ENCODE data around the gene C19orf85.
A peak's percentile ranks its signal among the peaks of the same experiment; 100 is the strongest.
"Not testable (repeated sequence)": the region's sequence is repeated elsewhere in the genome, so short reads cannot be mapped to it uniquely, and the experiment has no call there.

Gene C19orf85

DNA sequence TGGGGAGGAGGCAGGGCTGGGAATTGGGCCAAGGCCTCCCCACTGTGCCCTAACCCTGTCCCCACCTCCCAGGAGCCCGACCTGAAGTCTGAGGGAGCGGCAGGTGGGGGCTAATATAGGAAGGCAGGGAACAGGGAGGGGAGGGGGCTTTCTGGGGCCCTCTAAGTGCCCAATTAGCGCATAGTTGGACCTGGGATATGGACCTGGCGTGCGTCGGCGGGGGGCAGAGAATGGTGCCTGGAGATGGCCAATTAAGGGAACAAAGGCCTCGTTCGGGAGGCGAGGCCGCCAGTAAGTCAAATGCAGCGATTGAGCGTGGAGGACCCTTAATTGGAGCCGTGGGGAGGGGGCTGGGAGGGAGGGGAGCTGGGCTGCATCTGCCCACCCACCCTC, at the start of gene C19orf85:
Gene C19orf85 (minus strand): TSS at position 90 of the 393 bp plus-strand sequence. CDS start 197 bp downstream, outside the sequence.
- peaks cover 17% of the 10 kb centered on the region for H3K4me1 ChIP-seq (ENCODE audit: insufficient read depth, low read length)
- H3K36me3 ChIP-seq (ENCODE audit: insufficient read depth, low read length): no peaks in the 10 kb centered on the region
- H3K9me3 ChIP-seq (ENCODE audit: control insufficient read depth, insufficient read depth, low read length): no peaks in the 10 kb centered on the region
- H3K9ac ChIP-seq (ENCODE audit: low read depth, low read length): peak within 1 kb of the TSS; percentile 47; the same call in 1 of the 2 replicates

DNA sequence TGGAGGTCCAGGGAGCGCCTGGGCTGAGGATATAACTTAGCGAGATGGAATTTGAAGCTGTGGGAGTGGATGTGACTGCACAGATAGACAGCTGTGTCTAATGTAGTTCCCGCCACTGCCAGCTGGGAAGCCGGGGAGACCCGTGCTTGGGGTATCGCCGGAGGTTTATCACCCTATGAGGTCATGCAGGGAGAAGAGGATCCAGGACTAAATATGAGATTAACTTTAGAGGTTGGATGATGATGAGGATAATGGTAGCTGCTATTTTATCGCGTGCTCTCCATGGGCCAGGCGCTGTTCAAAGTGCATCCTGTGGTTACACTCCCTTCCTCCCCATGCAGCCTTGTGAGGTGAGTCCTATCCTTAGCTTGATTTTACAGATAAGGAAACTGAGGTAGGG, 43.6 kb upstream of the C19orf85 start:
- H3K9ac ChIP-seq (ENCODE audit: low read depth, low read length): no peak overlapping the region
- H3K36me3 ChIP-seq (ENCODE audit: insufficient read depth, low read length): no peaks in the 10 kb centered on the region
- H3K4me1 ChIP-seq (ENCODE audit: insufficient read depth, low read length): no peaks in the 10 kb centered on the region
- peaks cover 4% of the 10 kb centered on the region; the same call in 1 of the 2 replicates for H3K9me3 ChIP-seq (ENCODE audit: control insufficient read depth, insufficient read depth, low read length)

DNA sequence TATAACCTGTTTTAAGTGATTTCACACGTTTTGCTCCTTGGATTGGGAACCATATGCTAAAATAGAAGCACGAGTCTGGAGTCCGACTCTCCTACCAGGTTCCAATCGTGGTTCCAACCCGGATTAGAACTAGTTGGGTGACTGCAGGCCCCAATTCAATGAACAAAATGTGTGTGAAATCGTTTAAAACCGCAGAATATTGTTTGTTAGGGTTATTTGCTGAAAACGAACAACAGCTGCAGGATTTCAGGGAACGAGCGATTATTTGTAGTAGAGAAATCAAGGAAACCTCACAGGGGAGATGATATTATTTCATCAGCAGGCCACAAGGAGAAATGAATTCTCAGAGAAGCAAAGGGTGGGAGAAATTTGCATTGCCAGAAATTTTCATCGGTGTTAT, 40.4 kb upstream of the C19orf85 start:
- Histone ChIP-seq H3K4me1 (ENCODE audit: insufficient read depth, low read length) (no peaks in the 10 kb centered on the region), H3K36me3 (ENCODE audit: insufficient read depth, low read length) (no peaks in the 10 kb centered on the region), H3K9ac (ENCODE audit: low read depth, low read length) (no peak overlapping the region)

DNA sequence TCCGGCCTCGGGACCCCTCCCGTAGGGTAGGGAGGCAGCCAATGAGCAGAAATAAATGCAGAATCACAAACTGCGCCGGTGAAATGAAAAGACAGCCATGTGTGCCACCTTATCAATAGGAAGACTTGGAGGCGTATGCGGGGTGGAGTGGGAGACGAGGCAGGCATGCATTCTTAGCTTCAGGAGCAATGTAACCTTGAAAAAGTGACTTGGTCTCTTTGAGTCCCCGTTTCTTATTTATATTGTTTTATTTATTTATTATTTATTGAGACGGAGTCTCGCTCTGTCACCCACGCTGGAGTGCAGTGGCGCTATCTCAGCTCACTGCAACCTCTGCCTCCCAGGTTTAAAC, 39.7 kb upstream of the C19orf85 start:
- no peaks in the 10 kb centered on the region for H3K4me1 ChIP-seq (ENCODE audit: insufficient read depth, low read length)
- peaks cover 5% of the 10 kb centered on the region; the same call in 1 of the 2 replicates for H3K9me3 ChIP-seq (ENCODE audit: control insufficient read depth, insufficient read depth, low read length)
- no peak overlapping the region for H3K9ac ChIP-seq (ENCODE audit: low read depth, low read length)
- H3K36me3 ChIP-seq (ENCODE audit: insufficient read depth, low read length): no peaks in the 10 kb centered on the region

More for the DNA sequence above, 40.4 kb upstream of the C19orf85 start:
- peaks cover 5% of the 10 kb centered on the region; the same call in 1 of the 2 replicates for H3K9me3 ChIP-seq (ENCODE audit: control insufficient read depth, insufficient read depth, low read length)

DNA sequence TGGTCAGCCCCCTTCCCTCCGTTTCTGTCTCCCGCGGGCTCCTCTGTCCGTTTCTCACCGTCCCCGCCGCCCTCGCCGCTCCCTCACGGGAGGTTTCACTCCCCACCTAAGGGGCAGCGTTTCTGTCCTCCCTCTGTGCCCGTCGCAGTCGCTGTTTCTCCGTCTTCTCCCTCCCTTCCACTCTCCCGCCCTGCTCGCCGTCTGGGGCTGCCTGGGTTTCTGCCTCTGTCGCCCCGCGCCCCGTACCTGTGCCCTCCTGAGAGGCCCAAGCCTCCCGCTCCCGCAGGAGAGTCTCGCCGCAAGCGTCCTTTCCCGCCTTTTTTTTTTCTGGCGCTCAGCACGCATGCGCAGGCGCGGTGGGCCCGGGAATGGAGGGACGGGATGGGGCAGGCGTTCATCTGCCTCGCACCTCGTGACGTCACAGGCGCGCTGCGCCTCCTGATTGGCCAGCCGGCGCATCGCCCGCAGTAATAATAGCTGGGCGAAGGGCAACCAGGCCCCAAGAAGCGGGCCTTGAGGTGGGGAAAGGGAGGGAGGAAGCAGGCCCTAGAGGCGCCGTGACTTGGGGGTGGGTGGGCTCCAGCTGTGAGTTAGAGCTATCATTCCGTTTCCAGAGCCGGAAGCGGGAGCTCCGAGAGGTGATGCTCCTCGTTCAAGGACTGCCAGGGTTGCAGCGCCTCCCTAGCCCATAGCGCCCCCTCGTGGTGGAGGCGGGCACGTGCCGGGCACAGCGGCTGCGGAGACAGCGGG, 39.1 kb upstream of the C19orf85 start:
- peak overlapping the region; percentile 20; the same call in 1 of the 2 replicates for H3K9ac ChIP-seq (ENCODE audit: low read depth, low read length)
- H3K36me3 ChIP-seq (ENCODE audit: insufficient read depth, low read length): no peaks in the 10 kb centered on the region

DNA sequence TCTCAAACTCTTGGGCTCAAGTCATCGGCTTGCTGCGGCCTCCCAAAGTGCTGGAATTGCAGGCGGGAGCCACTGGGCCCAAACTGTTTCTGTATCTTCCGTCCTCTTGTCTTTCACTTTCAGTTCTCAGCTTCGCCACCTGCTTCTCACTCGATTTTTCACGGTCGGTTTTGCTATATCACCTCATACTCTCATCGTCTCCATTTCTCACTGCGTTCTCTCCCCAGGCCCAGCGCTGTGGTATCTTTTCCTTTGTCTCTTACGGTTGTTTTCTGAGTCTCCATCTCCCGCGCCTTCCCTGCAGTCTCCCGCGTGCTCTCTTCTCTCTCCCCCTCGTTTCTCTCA, 38.6 kb upstream of the C19orf85 start:
- Histone ChIP-seq H3K36me3 (ENCODE audit: insufficient read depth, low read length) (no peaks in the 10 kb centered on the region), H3K9me3 (ENCODE audit: control insufficient read depth, insufficient read depth, low read length) (peaks cover 5% of the 10 kb centered on the region; the same call in 1 of the 2 replicates), H3K9ac (ENCODE audit: low read depth, low read length) (no peak overlapping the region), H3K4me1 (ENCODE audit: insufficient read depth, low read length) (no peaks in the 10 kb centered on the region)

More for the DNA sequence above, 39.1 kb upstream of the C19orf85 start:
- Histone ChIP-seq H3K4me1 (ENCODE audit: insufficient read depth, low read length) (no peaks in the 10 kb centered on the region), H3K9me3 (ENCODE audit: control insufficient read depth, insufficient read depth, low read length) (peaks cover 5% of the 10 kb centered on the region; the same call in 1 of the 2 replicates)

DNA sequence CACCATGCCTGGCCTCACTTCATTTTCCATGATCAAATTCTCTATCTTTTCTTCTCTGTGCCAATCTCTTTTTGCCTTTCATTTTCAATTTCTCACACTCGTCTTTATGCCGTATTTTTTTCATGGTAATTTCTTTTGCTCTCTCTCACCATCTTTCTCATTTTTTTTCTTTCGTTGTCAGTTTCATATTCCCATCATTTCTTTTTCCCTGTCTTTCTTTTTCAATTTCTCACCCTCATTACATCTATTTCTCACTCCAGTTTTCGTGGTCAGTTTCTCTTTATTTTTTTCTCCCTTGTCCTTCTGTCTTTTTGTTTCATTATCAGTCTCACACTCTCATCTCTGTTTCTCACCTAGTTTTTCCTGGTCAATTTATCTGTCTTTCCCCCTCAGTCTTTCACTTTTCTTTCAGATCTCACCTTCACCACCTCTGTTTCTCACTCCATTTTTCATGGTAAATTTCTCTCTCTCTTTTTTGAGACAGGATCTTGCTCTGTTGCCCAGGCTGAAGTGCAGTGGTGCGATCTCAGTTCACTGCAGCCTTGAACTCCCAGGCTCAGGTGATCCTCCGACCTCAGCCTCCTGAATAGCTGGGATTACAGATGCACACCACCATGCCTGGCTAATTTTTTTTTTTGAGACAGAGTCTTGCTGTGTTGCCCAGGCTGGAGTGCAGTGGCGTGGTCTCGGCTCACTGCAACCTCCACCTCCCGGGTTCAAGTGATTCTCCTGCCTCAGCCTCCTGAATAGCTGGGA, 37.8 kb upstream of the C19orf85 start:
- H3K4me1 ChIP-seq (ENCODE audit: insufficient read depth, low read length): 0 out of 2 replicates have a peak, but pooled peaks cover under 1% of the 10 kb centered on the region
- no peaks in the 10 kb centered on the region for H3K36me3 ChIP-seq (ENCODE audit: insufficient read depth, low read length)
- H3K9ac ChIP-seq (ENCODE audit: low read depth, low read length): no peak overlapping the region
- H3K9me3 ChIP-seq (ENCODE audit: control insufficient read depth, insufficient read depth, low read length): peaks cover 5% of the 10 kb centered on the region; the same call in 1 of the 2 replicates

DNA sequence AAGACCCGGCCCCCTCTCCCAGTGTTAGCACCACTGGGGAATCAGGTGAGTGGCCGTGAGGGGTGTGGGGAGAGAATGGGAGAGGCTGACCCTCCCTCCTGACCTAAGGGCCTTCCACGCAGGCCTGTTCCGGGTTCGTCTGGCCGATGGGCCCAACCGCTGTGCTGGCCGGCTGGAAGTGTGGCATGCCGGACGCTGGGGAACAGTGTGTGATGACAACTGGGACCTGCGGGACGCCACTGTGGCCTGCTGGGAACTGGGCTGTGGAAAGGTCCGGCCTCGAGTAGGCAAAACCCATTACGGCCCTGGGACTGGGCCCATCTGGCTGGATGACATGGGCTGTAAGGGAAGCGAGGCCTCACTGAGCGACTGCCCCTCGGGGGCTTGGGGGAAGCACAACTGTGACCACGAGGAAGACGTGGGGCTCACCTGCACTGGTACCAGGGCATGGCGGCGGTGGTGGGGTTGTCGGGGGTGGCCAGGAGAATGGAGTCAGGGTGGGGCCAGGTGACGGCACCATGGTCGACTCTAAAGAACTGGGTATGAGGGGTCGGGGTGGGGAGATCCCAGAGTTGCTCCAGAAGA, 35.9 kb upstream of the C19orf85 start:
- Histone ChIP-seq H3K9ac (ENCODE audit: low read depth, low read length) (no peak overlapping the region), H3K36me3 (ENCODE audit: insufficient read depth, low read length) (no peaks in the 10 kb centered on the region), H3K4me1 (ENCODE audit: insufficient read depth, low read length) (peaks cover 12% of the 10 kb centered on the region)

DNA sequence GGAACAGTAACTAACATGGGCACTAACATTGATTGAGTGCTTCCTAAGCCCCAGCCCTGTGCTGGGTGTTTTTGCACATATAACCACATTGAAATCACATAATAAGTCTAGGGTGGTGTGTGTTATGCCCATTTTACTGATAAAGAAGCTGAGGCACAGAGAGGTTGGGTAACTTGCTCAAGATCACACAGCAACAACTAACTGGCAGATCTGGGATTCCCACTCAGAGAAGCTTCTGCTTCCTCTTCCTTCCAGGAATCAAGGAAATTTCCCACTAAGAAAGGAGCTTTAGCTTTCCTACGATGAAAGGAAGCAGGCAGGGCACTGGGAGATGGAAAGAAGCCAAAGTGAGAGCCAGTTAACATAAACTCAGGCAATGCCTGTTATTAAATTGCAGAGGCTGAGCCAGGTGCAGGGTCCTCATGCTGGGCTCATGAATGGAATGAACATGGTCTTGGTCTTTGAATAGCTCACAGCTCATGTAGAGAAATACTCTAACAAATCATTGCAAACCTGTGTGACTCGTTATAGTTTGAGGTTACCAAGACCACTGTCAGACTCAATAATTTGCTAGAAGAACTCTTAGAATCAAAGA, 33.8 kb upstream of the C19orf85 start:
- no peak overlapping the region for H3K9ac ChIP-seq (ENCODE audit: low read depth, low read length)
- H3K36me3 ChIP-seq (ENCODE audit: insufficient read depth, low read length): no peaks in the 10 kb centered on the region
- peaks cover 15% of the 10 kb centered on the region for H3K4me1 ChIP-seq (ENCODE audit: insufficient read depth, low read length)
- peaks cover 4% of the 10 kb centered on the region; the same call in 1 of the 2 replicates for H3K9me3 ChIP-seq (ENCODE audit: control insufficient read depth, insufficient read depth, low read length)

More for the DNA sequence above, 35.9 kb upstream of the C19orf85 start:
- H3K9me3 ChIP-seq (ENCODE audit: control insufficient read depth, insufficient read depth, low read length): peaks cover 5% of the 10 kb centered on the region; the same call in 1 of the 2 replicates

DNA sequence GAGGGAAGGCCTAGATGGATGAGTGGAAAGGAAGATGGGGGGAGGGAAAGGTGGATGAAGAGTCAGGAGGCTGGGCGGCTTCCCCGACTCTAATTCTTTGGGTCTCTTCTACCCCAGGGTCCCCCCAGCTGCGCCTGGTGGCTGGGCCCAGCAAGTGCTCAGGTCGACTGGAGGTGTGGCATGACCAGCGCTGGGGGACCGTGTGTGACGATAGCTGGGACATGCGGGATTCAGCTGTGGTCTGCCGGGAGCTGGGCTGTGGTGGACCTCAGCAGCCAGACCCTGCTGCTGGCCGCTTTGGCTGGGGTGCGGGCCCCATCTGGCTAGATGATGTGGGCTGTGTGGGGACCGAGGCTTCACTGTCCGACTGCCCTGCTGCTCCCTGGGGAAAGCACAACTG, 33.2 kb upstream of the C19orf85 start:
- H3K36me3 ChIP-seq (ENCODE audit: insufficient read depth, low read length): no peaks in the 10 kb centered on the region

DNA sequence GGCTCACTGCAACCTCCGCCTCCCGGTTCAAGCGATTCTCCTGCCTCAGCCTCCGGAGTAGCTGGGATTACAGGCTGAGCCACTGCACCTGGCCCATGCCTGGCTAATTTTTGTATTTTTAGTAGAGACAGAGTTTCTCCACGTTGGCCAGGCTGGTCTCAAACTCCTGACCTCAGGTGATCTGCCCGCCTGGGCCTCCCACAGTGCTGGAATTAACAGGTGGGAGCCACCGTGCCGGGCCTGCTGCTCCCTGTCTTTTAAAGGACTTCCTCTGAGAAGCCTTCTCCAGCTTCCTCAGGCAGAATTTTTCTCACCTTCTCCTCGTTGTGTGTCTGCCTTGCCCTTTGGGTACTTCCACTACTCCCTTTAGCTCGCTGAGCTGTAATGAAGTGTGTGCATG, 32.3 kb upstream of the C19orf85 start:
- H3K36me3 ChIP-seq (ENCODE audit: insufficient read depth, low read length); H3K9ac ChIP-seq (ENCODE audit: low read depth, low read length); H3K9me3 ChIP-seq (ENCODE audit: control insufficient read depth, insufficient read depth, low read length): not testable (repeated sequence)
- peaks cover 15% of the 10 kb centered on the region for H3K4me1 ChIP-seq (ENCODE audit: insufficient read depth, low read length)

More for the DNA sequence above, 33.2 kb upstream of the C19orf85 start:
- Histone ChIP-seq H3K9me3 (ENCODE audit: control insufficient read depth, insufficient read depth, low read length) (no peaks in the 10 kb centered on the region), H3K9ac (ENCODE audit: low read depth, low read length) (no peak overlapping the region), H3K4me1 (ENCODE audit: insufficient read depth, low read length) (peaks cover 15% of the 10 kb centered on the region)

DNA sequence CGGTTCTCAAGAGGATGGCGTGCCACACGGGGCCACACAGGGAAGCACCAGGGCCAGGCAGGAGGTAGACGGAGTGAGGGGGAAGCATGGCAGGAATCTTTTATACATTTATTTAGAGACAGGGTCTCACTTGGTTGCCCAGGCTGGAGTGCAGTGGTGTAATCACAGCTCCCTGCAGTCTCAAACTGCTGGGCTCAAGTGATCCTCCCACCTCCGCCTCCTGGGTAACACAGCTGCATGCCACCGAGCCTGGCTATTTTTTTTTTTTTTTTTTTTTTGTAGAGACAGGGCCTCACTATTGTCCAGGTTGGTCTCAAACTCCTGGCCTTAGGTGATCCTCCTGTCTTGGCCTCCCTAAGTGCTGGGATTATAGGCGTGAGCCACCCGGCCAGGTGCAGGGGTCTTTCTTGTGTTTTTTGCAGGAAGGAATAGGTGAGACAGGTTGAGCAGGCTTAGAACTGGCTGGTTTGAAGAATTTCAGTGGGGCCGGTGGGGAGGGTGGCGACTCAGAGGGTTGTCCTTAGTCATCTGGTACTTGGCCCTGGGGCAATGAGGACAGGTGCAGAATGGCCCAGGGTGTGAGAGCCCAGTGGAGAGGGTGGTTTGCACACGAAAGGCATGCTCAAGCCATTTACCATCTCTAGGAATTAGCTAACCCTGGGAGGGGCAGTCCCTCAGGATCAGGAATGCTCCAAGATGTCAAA, 31.2 kb upstream of the C19orf85 start:
- no peaks in the 10 kb centered on the region for H3K9me3 ChIP-seq (ENCODE audit: control insufficient read depth, insufficient read depth, low read length)
- no peak overlapping the region for H3K9ac ChIP-seq (ENCODE audit: low read depth, low read length)
- H3K36me3 ChIP-seq (ENCODE audit: insufficient read depth, low read length): no peaks in the 10 kb centered on the region
- peaks cover 15% of the 10 kb centered on the region for H3K4me1 ChIP-seq (ENCODE audit: insufficient read depth, low read length)

DNA sequence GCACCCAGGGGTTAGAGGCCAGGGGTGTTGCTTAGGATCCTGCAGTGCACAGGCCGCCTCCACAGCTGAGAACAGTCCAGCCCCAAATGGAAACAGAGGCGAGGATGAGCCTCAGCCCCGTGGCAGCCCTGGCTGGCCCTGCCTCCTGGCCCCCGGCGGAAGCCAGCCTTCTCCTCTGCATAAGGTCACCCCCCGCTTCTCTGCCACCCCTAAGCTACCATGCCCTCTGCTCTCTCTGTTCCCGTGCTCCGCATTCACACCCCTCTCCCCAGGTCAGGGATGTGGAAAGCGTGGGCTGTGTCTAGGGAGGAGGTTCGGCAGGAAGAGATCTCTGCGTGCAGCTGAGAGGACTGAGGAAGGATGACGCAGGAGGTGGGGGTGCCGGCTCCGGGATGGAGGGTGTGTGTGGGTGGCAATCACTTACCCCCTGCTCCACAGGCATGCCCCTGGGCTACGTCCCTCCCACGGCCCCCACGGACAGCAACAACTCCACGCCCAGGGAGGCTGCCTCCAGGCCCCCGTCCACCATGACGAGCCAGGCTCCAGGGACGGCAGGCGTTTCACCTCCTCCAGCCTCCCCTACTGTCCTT, 29.7 kb upstream of the C19orf85 start:
- H3K9ac ChIP-seq (ENCODE audit: low read depth, low read length): no peak overlapping the region
- no peaks in the 10 kb centered on the region for H3K9me3 ChIP-seq (ENCODE audit: control insufficient read depth, insufficient read depth, low read length)
- H3K4me1 ChIP-seq (ENCODE audit: insufficient read depth, low read length): peaks cover 20% of the 10 kb centered on the region
- no peaks in the 10 kb centered on the region for H3K36me3 ChIP-seq (ENCODE audit: insufficient read depth, low read length)

All from ES-I3 (cell line).